GM19043 (cell line): ENCODE measurements around the gene UGT8.
A peak's percentile ranks its signal among the peaks of the same experiment; 100 is the strongest.
"Not testable (repeated sequence)": the region's sequence is repeated elsewhere in the genome, so short reads cannot be mapped to it uniquely, and the experiment has no call there.

Source experiments
- ATAC-seq: cut with Tn5 transposase; IDR thresholded peaks from one replicate; pipeline ENCODE4 v1.9.1; 2021; ENCODE audit warnings: low read depth; ENCODE audit not compliant: unreplicated experiment

Gene UGT8

GRCh38 chr4:114603497-114603896 is 4.9 kb downstream of the UGT8 start:
- ATAC-seq = peak; percentile 87

- no peak for ATAC-seq
Measured at GRCh38 chr4:114606245-114606644, 7.6 kb downstream of the UGT8 start.

- ATAC-seq = no peak
Measured at GRCh38 chr4:114607056-114607455, 8.4 kb downstream of the UGT8 start.

GRCh38 chr4:114613560-114613959 is 15.0 kb downstream of the UGT8 start:
- ATAC-seq = no peak

DNA sequence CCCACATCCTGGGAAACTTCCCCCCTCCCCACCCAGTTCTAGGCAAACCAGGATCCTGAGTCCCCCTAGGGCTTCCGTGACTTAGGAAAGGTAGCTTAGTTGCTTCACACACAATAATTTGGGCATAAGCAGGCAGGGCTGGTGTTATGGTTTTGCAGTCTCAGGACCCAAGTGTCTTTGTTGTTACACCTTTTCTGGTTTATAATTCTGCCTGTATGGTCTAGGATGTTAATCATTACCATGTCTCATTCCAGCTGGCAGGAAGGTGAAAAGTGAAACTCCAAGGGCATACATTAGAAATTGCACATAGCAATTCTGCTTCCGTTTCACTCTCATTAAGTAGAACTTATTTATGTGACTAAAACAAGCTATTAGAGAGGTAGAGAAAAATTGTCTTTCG is 16.8 kb downstream of the UGT8 start:
- peak; percentile 65 for ATAC-seq

- not testable (repeated sequence) for ATAC-seq
Measured at GRCh38 chr4:114616036-114616435, 17.4 kb downstream of the UGT8 start.

DNA sequence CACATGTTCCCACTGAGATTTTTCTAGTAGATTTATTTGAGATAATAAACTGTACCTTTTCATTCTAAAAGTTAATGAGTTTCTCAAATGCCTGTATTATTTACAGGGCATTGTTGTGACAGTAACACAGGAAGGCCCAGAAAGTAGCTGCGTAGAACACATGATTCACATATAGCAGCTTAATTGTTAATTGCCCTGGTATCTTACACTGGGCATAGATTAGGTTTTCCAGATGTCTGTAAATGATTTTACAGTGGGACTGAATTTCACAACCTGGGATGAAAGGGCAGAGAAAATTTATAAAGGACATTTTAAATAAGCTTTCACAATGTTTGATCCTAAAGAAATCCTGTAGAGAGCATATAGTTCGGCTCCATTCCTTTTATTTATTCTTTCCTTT is 27.6 kb downstream of the UGT8 start:
- no peak for ATAC-seq

DNA sequence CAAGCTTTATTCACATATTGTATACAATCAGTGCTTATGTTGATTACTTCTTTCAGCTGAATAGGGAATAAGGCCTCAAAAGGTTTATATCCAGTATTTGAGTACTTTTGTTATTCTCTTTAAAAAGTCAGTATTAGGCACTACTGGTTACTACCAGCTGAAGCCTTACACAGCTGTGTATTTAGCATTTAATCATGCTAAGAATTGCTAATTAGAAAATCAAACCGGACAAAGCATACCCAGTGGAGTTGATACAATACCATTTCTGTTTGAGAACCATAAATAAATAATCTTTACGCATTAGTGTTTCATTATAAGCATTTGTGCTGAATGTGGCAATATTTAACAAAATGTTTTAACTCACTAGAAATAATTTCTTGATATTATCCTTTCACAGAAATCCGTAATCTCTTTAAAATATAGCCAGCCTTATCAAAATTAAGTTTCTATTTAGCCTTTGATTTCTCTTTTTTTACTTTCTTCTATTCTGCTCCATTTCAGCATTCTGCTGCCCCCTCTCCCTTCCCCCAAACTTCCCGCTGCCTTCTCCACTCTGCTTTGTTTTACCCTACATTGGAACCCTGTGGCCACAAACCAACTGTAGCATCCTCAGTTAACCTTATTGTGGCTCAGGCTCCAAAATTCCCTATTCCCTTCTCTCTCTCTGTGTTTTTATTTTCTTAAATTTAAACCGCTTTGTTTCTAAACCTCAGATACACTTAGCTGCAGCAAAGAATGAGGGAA is 37.8 kb downstream of the UGT8 start:
- ATAC-seq = no peak

DNA sequence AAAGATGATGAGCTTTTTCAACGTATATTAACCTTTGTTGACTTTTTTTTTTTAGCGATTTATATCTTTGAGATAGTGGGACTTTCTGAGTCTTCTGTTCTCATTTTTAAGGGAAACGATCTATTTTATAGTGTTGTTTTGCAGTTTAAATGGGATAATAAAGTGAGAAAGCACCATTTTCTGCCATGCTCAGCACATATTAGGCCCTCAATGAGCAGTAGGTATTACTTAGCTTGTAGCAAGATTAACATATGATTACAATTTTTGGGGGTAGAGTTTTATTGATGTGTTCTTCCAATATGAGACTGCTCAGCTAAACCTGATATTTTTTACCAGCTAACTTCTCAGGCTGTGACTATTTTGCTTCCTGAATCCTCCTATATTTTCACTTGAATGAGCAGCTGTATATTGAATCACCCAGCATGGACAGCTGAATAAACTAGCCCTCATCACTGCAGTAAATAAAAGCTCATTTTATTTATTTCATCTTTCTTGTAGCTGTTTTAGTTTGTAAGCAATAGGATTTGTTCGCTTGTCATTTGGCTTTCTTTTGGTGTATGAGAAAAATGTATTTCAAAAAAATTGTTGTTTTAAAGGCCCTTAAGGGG is 43.7 kb downstream of the UGT8 start:
- no peak for ATAC-seq

DNA sequence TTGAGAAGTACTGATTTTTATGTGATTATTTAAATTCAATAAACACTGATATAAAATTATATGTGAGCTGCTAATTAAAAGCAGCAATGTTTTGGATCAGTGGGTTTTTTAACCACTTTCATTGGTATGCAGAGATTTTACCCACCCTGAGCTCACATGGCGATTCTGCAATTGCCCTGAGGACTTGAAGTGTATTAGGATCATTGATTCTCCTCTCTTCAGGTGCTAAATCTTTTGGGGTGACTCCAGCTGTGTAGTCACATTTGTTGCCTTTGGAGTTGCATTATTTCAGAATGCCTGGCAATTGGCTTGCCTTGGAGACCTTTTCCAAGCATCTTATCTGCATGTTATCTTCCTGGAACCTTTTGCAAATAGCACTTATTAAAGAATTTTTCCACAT is 51.3 kb downstream of the UGT8 start:
- no peak for ATAC-seq

- no peak for ATAC-seq
Measured at GRCh38 chr4:114653675-114654074, 55.1 kb downstream of the UGT8 start.

DNA sequence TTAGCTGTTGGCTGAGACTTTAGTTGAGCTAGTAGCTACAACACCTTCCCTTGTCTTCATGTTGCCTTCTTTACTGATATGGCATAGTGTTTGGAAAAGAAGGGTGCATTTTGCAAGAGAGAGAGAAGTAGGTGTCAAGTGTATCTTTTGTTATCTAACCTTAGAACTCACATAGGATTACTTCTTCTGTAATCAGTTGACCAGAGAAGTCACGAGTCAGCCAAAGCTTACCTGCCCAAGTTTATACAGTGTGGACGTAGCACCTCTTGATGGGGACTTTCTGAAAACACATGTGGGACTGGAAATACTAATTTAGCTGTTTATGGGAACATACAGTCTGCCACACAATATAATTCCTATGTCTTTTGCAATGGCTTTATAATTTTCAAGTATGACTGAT is 56.0 kb downstream of the UGT8 start:
- ATAC-seq = no peak

DNA sequence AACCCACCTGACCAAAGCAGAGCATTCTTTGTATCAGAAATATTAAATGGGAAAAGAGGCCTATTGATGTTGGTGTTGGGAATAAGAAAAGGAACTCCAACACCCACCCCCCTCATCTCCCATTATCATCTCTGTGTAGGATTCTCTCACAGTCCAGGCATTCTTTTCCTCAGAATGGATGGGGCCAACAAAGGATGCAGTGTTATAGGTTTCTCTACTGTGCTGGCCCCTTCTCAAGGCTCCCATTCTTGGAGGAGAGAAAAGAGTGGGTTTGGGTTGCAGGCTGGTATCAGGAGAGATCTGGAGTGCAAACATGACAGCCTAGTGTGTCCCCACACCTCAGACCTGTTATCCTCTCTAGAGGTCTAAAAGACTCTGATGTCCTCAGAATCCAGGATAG is 59.6 kb downstream of the UGT8 start:
- no peak for ATAC-seq

GRCh38 chr4:114658776-114659175 is 60.2 kb downstream of the UGT8 start:
- no peak for ATAC-seq

DNA sequence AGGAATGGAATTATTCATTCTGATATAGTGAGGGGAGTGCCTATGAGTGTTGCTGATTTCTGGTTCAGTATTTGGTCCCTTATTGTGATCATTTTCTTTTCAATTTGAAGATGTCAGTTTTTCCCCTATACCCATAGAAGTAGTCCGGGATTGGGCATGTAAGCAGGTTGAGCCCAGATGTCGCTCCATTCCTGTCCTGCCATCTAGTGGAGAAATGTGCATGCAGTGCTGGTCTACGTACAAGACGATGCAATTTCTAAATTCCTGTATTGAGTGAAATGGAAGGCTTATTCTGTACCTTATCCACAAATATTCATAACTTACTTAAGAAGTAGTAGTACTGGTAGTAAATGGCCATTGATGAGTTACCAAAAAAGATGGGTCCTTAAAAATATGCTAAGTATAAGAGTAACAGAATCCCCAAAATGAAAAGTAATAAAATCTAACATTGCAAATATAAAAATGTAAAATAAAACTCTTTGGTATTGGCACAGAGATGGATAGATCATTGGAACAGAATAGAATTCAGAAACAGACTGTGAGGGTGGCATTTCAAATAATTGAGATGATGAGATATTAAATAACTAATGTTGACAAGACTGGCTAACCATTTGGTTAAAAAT is 60.9 kb downstream of the UGT8 start:
- ATAC-seq = peak; percentile 95

- no peak for ATAC-seq
Measured at GRCh38 chr4:114663083-114663482, 64.5 kb downstream of the UGT8 start.

GRCh38 chr4:114668577-114668976 is 70.0 kb downstream of the UGT8 start:
- no peak for ATAC-seq

- not testable (repeated sequence) for ATAC-seq
Measured at GRCh38 chr4:114670733-114671132, 72.1 kb downstream of the UGT8 start.

GRCh38 chr4:114673306-114673705 is 74.7 kb downstream of the UGT8 start:
- no peak for ATAC-seq

GRCh38 chr4:114674080-114674479 is 75.5 kb downstream of the UGT8 start:
- ATAC-seq = no peak

DNA sequence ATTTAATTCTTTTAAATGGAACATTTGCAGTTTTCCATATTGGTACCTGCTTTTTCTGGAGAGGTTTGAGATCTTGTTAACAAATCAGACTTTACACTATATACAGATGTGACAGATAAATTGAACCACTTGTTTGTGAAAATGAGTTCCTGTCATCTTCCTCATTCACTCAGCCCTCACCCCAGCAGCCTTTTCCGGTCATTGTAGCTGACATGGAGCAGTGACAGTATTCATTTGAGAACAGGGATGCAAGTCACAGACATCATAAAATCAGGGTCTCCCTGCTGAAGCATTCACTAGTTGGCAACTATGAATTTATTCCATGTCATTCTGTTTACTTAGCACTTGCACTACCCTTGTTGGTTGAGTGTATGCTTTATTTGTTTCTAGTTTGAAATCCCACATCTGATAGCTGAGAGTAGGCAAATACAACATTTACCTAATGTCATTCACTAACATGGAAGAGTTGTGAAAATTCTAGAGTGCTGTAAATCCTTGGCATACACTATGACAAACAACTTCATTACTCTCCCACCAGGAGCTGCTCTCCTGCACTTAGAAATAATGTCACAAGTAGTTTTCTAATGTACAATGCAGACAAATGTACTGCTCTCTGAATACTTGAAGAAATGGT is 78.9 kb downstream of the UGT8 start:
- ATAC-seq = no peak
